Smooth muscle cell (in vitro differentiated cells): Measurements from ENCODE around the gene PCDHGA8. TPM values are rescaled to one million over a fixed set of nuclear protein-coding genes. Genes with fewer than 3 reads are reported as not detected.
"Not testable (repeated sequence)": the region's sequence is repeated elsewhere in the genome, so short reads cannot be mapped to it uniquely, and the experiment has no call there.

Experiments used
- DNase-seq: peaks from one replicate; lab custom pipeline; 2025; ENCODE audit not compliant: unreplicated experiment; lab: John Stamatoyannopoulos, UW
- H2AFZ ChIP-seq: fragments of 200-600 bp; sonication (generic); 2 replicates; pipeline ENCODE4 v1.6.0; 2016; ENCODE audit warnings: antibody characterized with exemption, low read depth, mild to moderate bottlenecking
- H3F3A ChIP-seq: fragments of 200-600 bp; sonication (generic); 2 replicates; pipeline ENCODE4 v1.6.0; 2017; ENCODE audit warnings: antibody characterized with exemption, low read depth
- H3K27ac ChIP-seq: fragments of 200-600 bp; sonication (generic); 2 replicates; pipeline ENCODE4 v1.5.1; 2016; ENCODE audit warnings: low read depth, mild to moderate bottlenecking
- H3K27me3 ChIP-seq: fragments of 200-600 bp; sonication (generic); 2 replicates; pipeline ENCODE4 v1.6.1; 2016; ENCODE audit warnings: low read depth, mild to moderate bottlenecking
- H3K36me3 ChIP-seq: fragments of 200-600 bp; sonication (generic); 2 replicates; pipeline ENCODE4 v1.5.1; 2016; ENCODE audit warnings: low read depth
- H3K4me1 ChIP-seq: fragments of 200-600 bp; sonication (generic); 2 replicates; pipeline ENCODE4 v1.5.1; 2016; ENCODE audit warnings: low read depth
- H3K4me2 ChIP-seq: fragments of 200-600 bp; sonication (generic); 2 replicates; pipeline ENCODE4 v1.6.0; 2016; ENCODE audit warnings: mild to moderate bottlenecking
- H3K4me3 ChIP-seq: fragments of 200-600 bp; sonication (generic); 2 replicates; pipeline ENCODE4 v1.5.1; 2016; ENCODE audit warnings: mild to moderate bottlenecking
- H3K79me2 ChIP-seq: fragments of 200-600 bp; sonication (generic); 2 replicates; pipeline ENCODE4 v1.6.0; 2016; ENCODE audit warnings: low read depth, mild to moderate bottlenecking
- H3K9ac ChIP-seq: fragments of 200-600 bp; sonication (generic); 2 replicates; pipeline ENCODE4 v1.6.0; 2016; ENCODE audit warnings: low read depth
- H3K9me3 ChIP-seq: fragments of 200-600 bp; sonication (generic); replicated peaks from 2 replicates; pipeline ENCODE4 v1.5.1; 2016; ENCODE audit warnings: low read depth
- H4K20me1 ChIP-seq: fragments of 200-600 bp; sonication (generic); 2 replicates; pipeline ENCODE4 v1.6.0; 2016; ENCODE audit warnings: low read depth
- CTCF ChIP-seq: fragments of 200-600 bp; sonication (generic); IDR thresholded peaks from 2 replicates; pipeline ENCODE4 v1.5.1; 2017; ENCODE audit warnings: borderline replicate concordance, mild to moderate bottlenecking, antibody characterized with exemption; ENCODE audit not compliant: insufficient read depth, poor library complexity, severe bottlenecking
- WGBS: methylation state at CpG from one replicate; pipeline ENCODE4 v1.1.7; 2016; ENCODE audit warnings: low lambda C conversion rate; 5-methylcytosine and 5-hydroxymethylcytosine counted together
- polyA plus RNA-seq: library from polyadenylated mRNA; unstranded; fragments of >200 nt; fragmentation: Nextera tagmentation; extraction: Ambion mirVana; gene quantifications from 2 replicates; pipeline ENCODE4 v1.2.1, GENCODE V29; 2016
- total RNA-seq: library from RNA; depleted of rRNA; stranded (reverse); fragments of >200 nt; gene quantifications from 2 replicates; pipeline ENCODE4 v1.2.3, GENCODE V29; 2014

The PCDHGA8 gene
- total and polyA plus RNA-seq, 2 experiments from 2014 or later = 0.25 to 3.2 TPM

GRCh38 chr5:141384471-141385267, 7.8 kb upstream of the PCDHGA8 start:
- no peaks in the 10 kb centered on the region for H3K79me2 ChIP-seq
- H3K27me3 ChIP-seq = no peaks in the 10 kb centered on the region
- H3K9ac ChIP-seq = no peak overlapping the region
- H4K20me1 ChIP-seq = no peaks in the 10 kb centered on the region
- no peaks in the 10 kb centered on the region for H3K4me1 ChIP-seq
- 95% methylated on average over 43 of the region's 43 CpGs for WGBS
- no peak for DNase-seq
- no peak overlapping the region for H3K4me3 ChIP-seq
- TF ChIP-seq CTCF = no peak
- H3K4me2 ChIP-seq = no peak overlapping the region
- no peak overlapping the region for H3K27ac ChIP-seq
- H3K36me3 ChIP-seq = no peaks in the 10 kb centered on the region
- H3F3A ChIP-seq = no peaks in the 10 kb centered on the region
- H3K9me3 ChIP-seq = peaks cover 8% of the 10 kb centered on the region
- H2AFZ ChIP-seq = no peak overlapping the region

GRCh38 chr5:141387557-141388311, 4.7 kb upstream of the PCDHGA8 start, which contains the start of gene PCDHGB4:
PCDHGB4 (plus strand) TSS chr5:141387698; CDS start chr5:141387885, 187 bp downstream.
- not testable (repeated sequence) for H4K20me1 ChIP-seq, H3K4me1 ChIP-seq, H3F3A ChIP-seq, H3K9ac ChIP-seq, DNase-seq, H3K27ac ChIP-seq, H3K27me3 ChIP-seq
- TF ChIP-seq CTCF = peak; percentile 71
- H3K79me2 ChIP-seq = peaks cover 11% of the 10 kb centered on the region
- peak within 1 kb of the TSS; percentile 67 for H3K4me3 ChIP-seq
- peak within 1 kb of the TSS; percentile 87 for H2AFZ ChIP-seq
- peaks cover 39% of the 10 kb centered on the region for H3K9me3 ChIP-seq
- H3K36me3 ChIP-seq = peaks cover 29% of the 10 kb centered on the region
- peak within 1 kb of the TSS; percentile 82 for H3K4me2 ChIP-seq
- WGBS = 22% methylated on average over 22 of the region's 40 CpGs

- Histone ChIP-seq H3K9me3 (peaks cover 48% of the 10 kb centered on the region), H3K36me3 (peaks cover 34% of the 10 kb centered on the region), H3F3A (no peaks in the 10 kb centered on the region), H3K27me3 (no peaks in the 10 kb centered on the region), H3K4me3 (no peak overlapping the region), H3K9ac (no peak overlapping the region), H3K79me2 (peaks cover 11% of the 10 kb centered on the region), H3K4me1 (no peaks in the 10 kb centered on the region), H3K4me2 (peak overlapping the region; percentile 72), H2AFZ (no peak overlapping the region), H3K27ac (no peak overlapping the region), H4K20me1 (no peaks in the 10 kb centered on the region)
- no peak for DNase-seq
- 94% methylated on average over 10 of the region's 10 CpGs for WGBS
- no peak for TF ChIP-seq CTCF
Observed at GRCh38 chr5:141388661-141389060, 3.8 kb upstream of the PCDHGA8 start.
